Activated CD8-positive, alpha-beta T cell treated with anti-CD3 and anti-CD28 coated beads for 36 hours (primary cell): ENCODE measurements around the gene DDX1. TPM values are rescaled to one million over a fixed set of nuclear protein-coding genes. Genes with fewer than 3 reads are reported as not detected.

Source experiments
- ATAC-seq: fragments of 200-7000 bp; cut with Tn5 transposase; one replicate; pipeline ENCODE4 v1.10.0; 2021; ENCODE audit warnings: mild to moderate bottlenecking, moderate library complexity
- CTCF ChIA-PET: fragments of 350-600 bp; sonication (Branson Sonifier 250); formaldehyde crosslinking; loops from one replicate; lab custom pipeline; 2021; ENCODE audit warnings: antibody characterized with exemption; lab: Charles Lee
- POLR2A ChIA-PET: fragments of 350-600 bp; sonication (Branson Sonifier 250); formaldehyde crosslinking; loops from one replicate; lab custom pipeline; 2021; ENCODE audit warnings: antibody characterized with exemption; lab: Charles Lee
- DNase-seq: peaks from one replicate; pipeline ENCODE4 v3.0.0-alpha.2; 2020
- H3K27ac Mint-ChIP-seq: one replicate; pipeline ENCODE4 v1.8.0; 2021; ENCODE audit warnings: mild to moderate bottlenecking, mixed read lengths
- H3K27me3 Mint-ChIP-seq: one replicate; pipeline ENCODE4 v1.8.0; 2021; ENCODE audit warnings: mixed read lengths
- H3K36me3 Mint-ChIP-seq: one replicate; pipeline ENCODE4 v1.8.0; 2021; ENCODE audit warnings: low read depth, mixed read lengths
- H3K4me1 Mint-ChIP-seq: one replicate; pipeline ENCODE4 v1.8.0; 2021; ENCODE audit warnings: low read depth, mixed read lengths
- H3K4me3 Mint-ChIP-seq: one replicate; pipeline ENCODE4 v1.8.0; 2021; ENCODE audit warnings: mild to moderate bottlenecking, moderate library complexity, mixed read lengths
- H3K9me3 Mint-ChIP-seq: one replicate; pipeline ENCODE4 v1.8.0; 2021; ENCODE audit warnings: mixed read lengths
- CTCF ChIP-seq: fragments of 200-600 bp; IDR thresholded peaks from one replicate; pipeline ENCODE4 v1.8.0; 2022; ENCODE audit warnings: antibody characterized with exemption, mild to moderate bottlenecking
- intact Hi-C: fragments of 100-400 bp; cut with micrococcal nuclease; formaldehyde crosslinking; loops from one replicate; pipeline ENCODE4 v1.10.0; 2022
- total RNA-seq, 2 experiments: library from RNA; stranded (reverse); gene quantifications; one replicate each; pipeline ENCODE4 v1.2.3, GENCODE V29; 2021

Gene DDX1
- total RNA-seq, 2 experiments from 2014 or later = 90.3 to 92.5 TPM

- peaks cover 43% of the 10 kb centered on the region for H3K36me3 Mint-ChIP-seq
- DNase-seq = no peak
- peaks cover 3% of the 10 kb centered on the region for H3K9me3 Mint-ChIP-seq
- ChIA-PET CTCF (interaction anchor here (0.9 to 1.6 kb wide), 4 partner anchors 9 to 979 kb away, joined by 3 to 4 read pairs (median 4); no protein-coding TSS in a partner anchor), POLR2A (interaction anchor here (0.9 to 1.4 kb wide), 2 partner anchors 15 to 19 kb away, joined by 3 to 4 read pairs; no protein-coding TSS in a partner anchor)
- H3K27ac Mint-ChIP-seq = no peak overlapping the region
- H3K27me3 Mint-ChIP-seq = no peaks in the 10 kb centered on the region
- ATAC-seq = no peak
- no peaks in the 10 kb centered on the region for H3K4me1 Mint-ChIP-seq
- intact Hi-C loops = no loop called here
- H3K4me3 Mint-ChIP-seq = no peak overlapping the region
- TF ChIP-seq CTCF = no peak
Observed at GRCh38 chr2:15628899-15629855, 37.5 kb downstream of the DDX1 start.

GRCh38 chr2:15630121-15630977 lies 38.7 kb downstream of the DDX1 start:
- DNase-seq = no peak
- H3K27me3 Mint-ChIP-seq = no peaks in the 10 kb centered on the region
- ATAC-seq = no peak
- no peak overlapping the region for H3K27ac Mint-ChIP-seq
- CTCF ChIA-PET = interaction anchor here (1.3 to 1.6 kb wide), 3 partner anchors 13 to 978 kb away, joined by 4 read pairs; no protein-coding TSS in a partner anchor
- H3K4me1 Mint-ChIP-seq = no peaks in the 10 kb centered on the region
- TF ChIP-seq CTCF = no peak
- H3K4me3 Mint-ChIP-seq = no peak overlapping the region
- intact Hi-C loops = no loop called here
- no peaks in the 10 kb centered on the region for H3K9me3 Mint-ChIP-seq
- H3K36me3 Mint-ChIP-seq = peaks cover 41% of the 10 kb centered on the region
- POLR2A ChIA-PET = interaction anchor here (0.7 to 1.4 kb wide), 4 partner anchors 14 to 31 kb away, joined by 3 to 4 read pairs (median 3); no protein-coding TSS in a partner anchor

- Mint-ChIP-seq H3K4me1 (no peaks in the 10 kb centered on the region), H3K27ac (no peak overlapping the region), H3K36me3 (peaks cover 37% of the 10 kb centered on the region), H3K9me3 (no peaks in the 10 kb centered on the region), H3K4me3 (no peak overlapping the region), H3K27me3 (no peaks in the 10 kb centered on the region)
- DNase-seq (no peak), ATAC-seq (no peak)
- intact Hi-C loops = no loop called here
- CTCF ChIA-PET = interaction anchor here (1.3 to 1.6 kb wide), 3 partner anchors 14 to 977 kb away, joined by 4 read pairs; no protein-coding TSS in a partner anchor
- POLR2A ChIA-PET = interaction anchor here (1.0 kb wide), 1 partner anchor 32 kb away, joined by 3 read pairs; no protein-coding TSS in a partner anchor
- no peak for TF ChIP-seq CTCF
Observed at GRCh38 chr2:15630978-15631719, 39.5 kb downstream of the DDX1 start.

GRCh38 chr2:15631883-15632282 lies 40.2 kb downstream of the DDX1 start:
- ChIA-PET POLR2A (no interaction called here), CTCF (no interaction called here)
- no peak for DNase-seq
- TF ChIP-seq CTCF = no peak
- ATAC-seq = no peak
- Mint-ChIP-seq H3K4me1 (peaks cover 2% of the 10 kb centered on the region), H3K27me3 (no peaks in the 10 kb centered on the region), H3K27ac (no peak overlapping the region), H3K4me3 (no peak overlapping the region), H3K9me3 (no peaks in the 10 kb centered on the region), H3K36me3 (peaks cover 40% of the 10 kb centered on the region)
- intact Hi-C loops = no loop called here
